GM12892 (cell line): ENCODE measurements around the gene PYGB.

ENCODE experiments used
- POLR2A ChIP-seq: IDR thresholded peaks from 2 replicates; pipeline ENCODE4 v1.6.1; 2011; ENCODE audit warnings: low read depth, low read length, control low read depth
- POLR2AphosphoS5 ChIP-seq: IDR thresholded peaks from 2 replicates; pipeline ENCODE4 v1.6.1; 2011; ENCODE audit warnings: low read depth, low read length, control low read depth
- TAF1 ChIP-seq: IDR thresholded peaks from 2 replicates; pipeline ENCODE4 v1.6.1; 2011; ENCODE audit warnings: low read depth, mild to moderate bottlenecking, control low read depth, low read length, borderline replicate concordance

- TF ChIP-seq TAF1 (no peak), POLR2AphosphoS5 (no peak), POLR2A (no peak)
These were observed 56.2 kb downstream of the PYGB start for GRCh38 chr20:25304025-25304549.
